ENCODE results near the gene TMC5.
A peak's percentile ranks its signal among the peaks of the same experiment; 100 is the strongest.
"Not testable (repeated sequence)": the region's sequence is repeated elsewhere in the genome, so short reads cannot be mapped to it uniquely, and the experiment has no call there.

Gene TMC5, protein sequence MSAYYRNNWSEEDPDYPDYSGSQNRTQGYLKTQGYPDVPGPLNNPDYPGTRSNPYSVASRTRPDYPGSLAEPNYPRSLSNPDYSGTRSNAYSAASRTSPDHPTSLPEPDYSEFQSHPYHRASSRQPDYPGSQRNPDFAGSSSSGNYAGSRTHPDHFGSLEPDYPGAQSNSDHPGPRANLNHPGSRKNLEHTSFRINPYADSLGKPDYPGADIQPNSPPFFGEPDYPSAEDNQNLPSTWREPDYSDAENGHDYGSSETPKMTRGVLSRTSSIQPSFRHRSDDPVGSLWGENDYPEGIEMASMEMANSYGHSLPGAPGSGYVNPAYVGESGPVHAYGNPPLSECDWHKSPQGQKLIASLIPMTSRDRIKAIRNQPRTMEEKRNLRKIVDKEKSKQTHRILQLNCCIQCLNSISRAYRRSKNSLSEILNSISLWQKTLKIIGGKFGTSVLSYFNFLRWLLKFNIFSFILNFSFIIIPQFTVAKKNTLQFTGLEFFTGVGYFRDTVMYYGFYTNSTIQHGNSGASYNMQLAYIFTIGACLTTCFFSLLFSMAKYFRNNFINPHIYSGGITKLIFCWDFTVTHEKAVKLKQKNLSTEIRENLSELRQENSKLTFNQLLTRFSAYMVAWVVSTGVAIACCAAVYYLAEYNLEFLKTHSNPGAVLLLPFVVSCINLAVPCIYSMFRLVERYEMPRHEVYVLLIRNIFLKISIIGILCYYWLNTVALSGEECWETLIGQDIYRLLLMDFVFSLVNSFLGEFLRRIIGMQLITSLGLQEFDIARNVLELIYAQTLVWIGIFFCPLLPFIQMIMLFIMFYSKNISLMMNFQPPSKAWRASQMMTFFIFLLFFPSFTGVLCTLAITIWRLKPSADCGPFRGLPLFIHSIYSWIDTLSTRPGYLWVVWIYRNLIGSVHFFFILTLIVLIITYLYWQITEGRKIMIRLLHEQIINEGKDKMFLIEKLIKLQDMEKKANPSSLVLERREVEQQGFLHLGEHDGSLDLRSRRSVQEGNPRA

DNA sequence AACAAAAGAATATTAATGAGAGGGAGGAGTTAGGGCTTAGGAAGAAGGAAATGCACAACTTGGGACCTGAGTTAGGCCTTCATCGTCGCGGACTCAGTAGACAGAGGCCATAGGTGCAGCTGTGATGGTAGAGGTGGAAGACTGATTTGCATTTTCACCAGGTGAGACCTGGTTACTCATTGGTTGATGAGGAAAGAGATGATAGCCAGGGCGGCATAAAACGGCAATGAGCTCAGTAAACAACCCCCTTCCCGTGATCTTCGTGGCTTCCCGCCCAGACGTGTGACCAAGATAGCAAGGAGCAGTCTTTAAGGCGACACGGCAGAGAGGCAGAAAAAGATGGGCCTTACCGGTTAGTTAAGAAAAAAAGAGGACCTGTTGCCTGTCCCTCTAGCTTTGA lies at the start of gene TMC5:
TSS of gene TMC5 (plus strand) at position 244 of the 400 bp plus-strand sequence. CDS start 22,156 bp downstream, outside the sequence.
- DNase-seq (ENCODE audit: low spot score), result no peak

DNA sequence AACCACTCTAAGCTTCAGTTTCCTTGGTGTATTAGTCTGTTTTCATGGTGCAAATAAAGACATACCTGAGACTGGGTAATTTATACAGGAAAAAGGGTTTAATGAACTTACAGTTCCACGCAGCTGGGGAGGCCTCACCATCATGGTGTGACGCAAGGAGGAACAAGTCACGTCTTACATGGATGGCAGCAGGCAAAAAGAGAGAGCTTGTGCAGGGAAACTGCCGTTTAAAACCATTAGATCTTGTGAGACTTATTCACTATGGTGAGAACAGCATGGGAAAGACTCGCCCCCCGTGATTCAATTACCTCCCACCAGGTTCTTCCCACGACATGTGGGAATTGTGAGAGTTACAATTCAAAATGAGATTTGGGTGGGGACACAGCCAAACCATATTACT lies 45.1 kb upstream of the TMC5 start:
- DNase-seq (ENCODE audit: low spot score), result not testable (repeated sequence)

DNA sequence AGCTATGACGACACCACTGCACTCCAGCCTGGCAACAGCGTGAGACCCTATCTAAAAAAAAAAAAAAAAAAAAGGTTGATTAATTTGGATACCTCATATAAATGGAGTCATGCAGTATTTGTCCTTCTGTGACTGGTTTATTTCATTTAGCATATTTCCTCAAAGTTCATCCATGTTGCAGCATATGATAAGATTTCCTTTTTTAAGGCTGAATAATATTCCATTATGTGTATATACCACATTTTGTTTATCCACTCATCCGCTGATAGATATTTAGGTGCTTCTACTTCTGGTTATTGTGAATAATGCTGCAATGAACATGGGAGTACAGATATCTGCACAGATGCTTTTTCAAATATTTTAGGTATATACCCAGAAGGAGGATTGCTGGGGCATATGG lies 43.3 kb upstream of the TMC5 start:
- DNase-seq (ENCODE audit: low spot score), result no peak

DNA sequence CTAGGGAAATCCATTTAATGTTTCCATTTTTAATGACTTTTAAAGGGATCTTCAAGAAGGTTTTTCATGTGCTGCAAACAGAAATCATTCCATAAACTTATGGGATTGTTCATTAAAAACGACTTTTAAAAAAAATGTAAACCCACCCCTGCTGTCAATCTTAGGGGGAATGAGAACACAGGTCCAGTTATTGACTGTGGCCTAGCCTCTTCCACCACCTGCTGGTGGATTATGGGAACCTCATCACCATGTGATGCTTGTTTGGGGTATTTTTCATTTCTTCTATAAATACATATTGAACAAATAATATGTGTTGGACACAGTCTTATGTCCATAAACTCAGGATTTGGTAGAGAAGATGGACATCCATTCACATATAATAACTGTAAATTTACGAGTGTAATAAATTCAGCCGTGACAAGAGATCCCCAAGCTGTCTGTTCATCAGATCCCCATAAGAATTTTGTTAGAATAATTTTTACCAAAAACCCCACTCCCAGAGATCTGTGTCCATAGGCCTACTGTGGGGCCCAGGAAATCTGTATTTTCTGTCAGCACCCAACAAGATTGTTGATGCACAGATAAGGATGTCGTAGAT lies 42.0 kb upstream of the TMC5 start:
- peak; percentile 78 for DNase-seq (ENCODE audit: low spot score)

DNA sequence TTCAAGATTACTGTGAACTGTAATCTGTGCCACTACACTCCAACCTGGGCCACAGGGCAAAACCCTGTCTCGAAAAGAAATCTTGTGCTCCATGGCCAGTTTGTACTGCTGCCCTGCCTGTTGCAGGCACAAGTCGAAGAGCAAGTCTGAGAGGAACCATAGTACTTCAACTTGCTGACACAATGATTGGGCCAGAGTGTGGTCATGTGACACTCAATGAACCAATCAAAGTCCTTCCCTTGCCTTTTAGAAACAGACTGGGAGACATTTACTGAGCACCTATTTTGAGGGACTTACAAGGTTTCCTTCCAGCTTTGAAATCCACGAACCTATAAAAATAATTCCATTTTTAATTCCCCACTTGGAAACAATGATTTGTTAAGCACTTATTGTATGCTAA lies 39.8 kb upstream of the TMC5 start:
- DNase-seq (ENCODE audit: low spot score), result peak; percentile 28

DNA sequence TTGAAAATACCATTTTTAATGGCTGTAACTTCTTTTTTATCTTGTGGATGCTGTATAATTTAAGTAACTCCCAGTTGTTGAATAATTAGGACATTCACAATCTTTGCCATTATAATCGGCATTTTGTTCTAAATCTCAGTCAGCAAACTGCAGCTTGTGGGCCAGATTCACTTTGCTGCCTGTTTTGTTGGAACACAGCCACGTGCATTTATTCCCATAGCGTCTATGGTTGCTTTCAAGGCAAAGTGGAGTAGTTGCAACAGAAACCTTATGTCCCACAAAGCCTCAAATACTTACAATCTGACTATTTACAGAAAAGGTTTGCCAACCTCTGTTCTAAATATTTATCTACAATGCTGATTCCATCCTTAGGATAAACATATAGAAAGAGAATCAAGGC lies 39.2 kb upstream of the TMC5 start:
- no peak for DNase-seq (ENCODE audit: low spot score)

DNA sequence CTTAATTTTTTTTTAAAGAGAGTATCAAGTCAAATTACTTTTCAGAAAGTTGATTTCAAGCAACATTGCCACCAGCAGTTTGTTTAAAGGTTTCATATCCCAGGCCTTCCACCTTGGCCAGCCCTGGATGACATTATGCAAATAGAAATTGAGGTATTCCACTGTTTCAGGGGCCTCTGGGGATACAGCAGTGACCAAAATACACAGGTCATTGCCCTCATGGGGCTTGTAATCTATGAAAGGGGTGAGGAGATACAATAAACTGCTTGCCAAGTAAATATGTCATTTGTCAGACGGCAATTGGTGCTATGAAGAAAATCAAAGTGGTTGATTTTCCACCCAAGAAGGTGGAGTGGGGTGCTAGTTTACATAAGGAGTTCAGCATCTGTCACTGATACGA lies 37.8 kb upstream of the TMC5 start:
- DNase-seq (ENCODE audit: low spot score), result peak; percentile 16

DNA sequence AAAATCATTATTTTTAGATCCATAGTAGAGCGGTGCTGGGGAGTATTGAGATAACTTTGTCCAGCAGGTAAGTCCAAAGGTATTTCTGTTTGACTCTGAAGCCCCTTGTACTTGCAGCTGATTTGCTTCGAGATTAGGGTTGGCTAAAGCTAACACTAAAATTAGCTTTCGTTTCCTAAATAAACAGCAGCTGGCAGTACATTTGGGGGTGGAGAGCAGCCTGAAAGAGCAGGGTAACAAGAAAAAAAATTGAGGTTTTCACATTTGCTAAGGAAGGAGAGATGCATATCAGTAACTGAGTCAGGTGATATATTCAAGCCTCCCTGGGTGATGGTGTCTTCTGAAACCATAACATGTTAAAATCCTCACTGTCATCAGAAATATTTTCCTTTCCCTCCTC lies 37.4 kb upstream of the TMC5 start:
- DNase-seq (ENCODE audit: low spot score), result peak; percentile 34

DNA sequence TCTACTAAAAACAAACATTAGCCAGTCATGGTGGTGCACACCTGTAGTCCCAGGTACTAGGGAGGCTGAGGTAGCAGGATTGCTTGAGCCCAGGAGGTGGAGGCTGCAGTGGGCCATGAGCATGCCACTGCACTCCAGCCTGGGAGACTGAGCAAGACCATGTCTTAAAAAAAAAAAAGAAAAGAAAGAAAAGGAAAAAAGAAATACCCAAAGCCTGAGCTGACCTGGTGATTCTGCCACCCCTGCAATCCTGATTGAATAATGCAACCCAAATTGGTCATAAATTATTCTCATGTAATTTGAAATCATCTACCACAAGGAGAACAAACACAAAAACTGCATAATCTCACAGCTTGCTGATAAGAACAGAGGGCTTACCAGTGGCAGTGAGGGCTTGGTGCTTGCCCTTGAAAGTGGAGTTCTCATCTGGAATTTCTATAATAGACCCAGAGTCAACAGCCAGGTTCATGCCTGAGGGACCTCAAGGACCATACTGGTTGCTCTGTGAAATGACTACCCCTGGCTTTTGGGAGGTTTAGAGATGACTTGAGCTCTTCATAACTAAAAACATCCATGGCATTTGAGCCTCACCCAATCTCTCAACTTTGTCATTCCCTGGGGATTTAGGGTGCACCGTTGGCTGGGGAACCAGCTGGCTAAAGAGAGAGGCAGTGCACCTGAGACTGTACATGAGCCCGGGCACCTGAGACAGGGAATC lies 35.4 kb upstream of the TMC5 start:
- DNase-seq (ENCODE audit: low spot score), result no peak

DNA sequence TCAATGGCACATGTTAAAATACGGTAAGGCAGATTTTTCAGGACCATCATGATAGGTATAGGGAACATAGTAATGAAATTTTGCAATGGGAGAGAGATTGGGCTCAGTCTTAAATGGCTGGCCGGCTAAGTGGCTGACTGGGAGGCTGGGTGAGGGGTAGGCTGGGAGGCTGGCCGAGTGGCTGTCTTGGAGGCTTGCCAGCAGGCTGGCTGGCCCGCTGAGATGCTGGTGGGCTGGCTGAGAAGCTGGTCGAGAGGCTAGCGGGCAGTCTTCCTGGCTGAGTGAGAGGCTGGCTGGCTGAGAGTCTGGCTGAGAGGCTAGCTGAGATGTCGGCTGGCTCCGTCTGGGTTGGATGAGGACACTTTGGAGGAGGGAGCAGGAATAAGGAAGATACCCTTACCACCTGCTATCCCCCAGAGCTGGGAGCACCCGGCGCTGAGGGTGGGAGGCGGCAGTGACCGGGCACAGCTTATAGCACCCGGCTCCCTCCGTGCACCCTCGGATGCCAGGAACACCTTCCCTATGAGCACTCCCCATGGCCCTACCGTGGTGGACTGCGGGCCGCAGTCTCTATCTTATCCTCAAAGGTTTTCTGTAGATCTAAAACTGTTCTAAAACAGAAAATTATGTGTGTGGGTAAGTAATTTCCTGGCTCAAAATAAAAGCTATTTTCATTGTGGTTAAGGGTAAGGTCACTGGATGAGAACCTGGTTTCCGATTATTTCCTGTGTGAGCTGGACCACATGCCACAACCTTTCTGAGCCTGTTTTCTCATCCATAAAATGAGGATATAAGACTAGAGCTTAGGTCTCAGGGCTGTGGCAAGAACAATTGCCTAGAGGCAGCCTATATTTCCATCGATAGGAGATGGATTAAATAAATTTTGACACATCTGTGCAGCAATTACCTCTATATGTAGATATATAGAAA lies 34.5 kb upstream of the TMC5 start:
- DNase-seq (ENCODE audit: low spot score), result no peak

DNA sequence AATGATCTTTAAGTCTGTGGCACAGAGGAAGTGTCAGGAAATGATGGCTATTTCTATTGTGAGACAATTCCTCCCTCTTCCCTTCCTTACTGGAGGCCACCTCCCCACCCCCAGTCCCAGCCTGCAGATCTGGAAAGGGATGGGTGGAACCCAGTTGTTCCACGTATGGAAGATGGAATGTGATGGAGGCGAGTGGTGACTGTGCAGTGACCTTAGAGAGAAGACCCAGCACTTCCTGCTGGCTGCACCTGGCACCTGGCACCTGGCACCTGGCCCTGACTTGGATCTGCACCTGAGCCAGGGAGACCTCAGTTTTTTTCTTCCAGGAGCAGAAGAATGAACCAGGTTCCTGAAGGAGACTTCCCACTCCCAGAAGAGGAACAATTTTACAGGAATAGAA lies 33.0 kb upstream of the TMC5 start:
- no peak for DNase-seq (ENCODE audit: low spot score)

DNA sequence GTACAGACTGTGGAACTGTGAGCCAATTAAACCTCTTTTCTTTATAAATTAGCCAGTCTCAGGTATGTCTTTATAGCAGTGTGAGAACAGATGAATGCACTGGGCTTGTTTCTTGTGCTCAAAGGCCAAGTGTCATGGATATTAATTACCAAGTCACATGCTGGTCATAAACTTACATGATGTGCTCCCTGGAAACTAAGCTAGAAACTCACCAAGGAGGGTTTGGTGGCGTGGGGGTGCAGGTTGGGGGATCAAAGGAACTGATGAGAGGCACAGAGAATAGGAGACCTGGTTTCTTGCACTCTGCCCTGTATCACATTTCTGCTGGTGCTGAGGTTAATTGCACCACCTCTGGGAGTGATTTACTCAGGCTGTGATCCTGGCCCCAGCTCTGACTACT lies 31.2 kb upstream of the TMC5 start:
- DNase-seq (ENCODE audit: low spot score), result no peak

DNA sequence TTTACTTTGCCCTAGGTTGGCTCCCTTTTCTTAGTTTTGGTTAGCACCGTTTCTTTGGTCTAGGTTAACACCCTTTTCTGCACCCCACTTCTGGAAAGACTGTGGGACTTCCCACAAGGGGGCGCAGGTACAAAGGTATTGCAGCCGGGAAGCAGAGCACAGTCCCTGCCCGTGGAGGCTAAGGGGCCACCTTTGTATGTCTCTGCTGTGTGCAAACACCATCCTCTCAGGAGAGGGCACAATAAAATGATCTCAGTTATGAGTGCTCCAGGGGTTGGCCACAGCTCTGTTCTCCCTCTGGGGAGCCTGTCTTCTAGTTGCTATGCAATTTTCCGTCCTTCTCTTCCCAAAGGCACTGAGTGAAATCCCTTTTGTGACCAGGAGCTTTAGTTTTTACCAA lies 28.4 kb upstream of the TMC5 start:
- peak; percentile 47 for DNase-seq (ENCODE audit: low spot score)

DNA sequence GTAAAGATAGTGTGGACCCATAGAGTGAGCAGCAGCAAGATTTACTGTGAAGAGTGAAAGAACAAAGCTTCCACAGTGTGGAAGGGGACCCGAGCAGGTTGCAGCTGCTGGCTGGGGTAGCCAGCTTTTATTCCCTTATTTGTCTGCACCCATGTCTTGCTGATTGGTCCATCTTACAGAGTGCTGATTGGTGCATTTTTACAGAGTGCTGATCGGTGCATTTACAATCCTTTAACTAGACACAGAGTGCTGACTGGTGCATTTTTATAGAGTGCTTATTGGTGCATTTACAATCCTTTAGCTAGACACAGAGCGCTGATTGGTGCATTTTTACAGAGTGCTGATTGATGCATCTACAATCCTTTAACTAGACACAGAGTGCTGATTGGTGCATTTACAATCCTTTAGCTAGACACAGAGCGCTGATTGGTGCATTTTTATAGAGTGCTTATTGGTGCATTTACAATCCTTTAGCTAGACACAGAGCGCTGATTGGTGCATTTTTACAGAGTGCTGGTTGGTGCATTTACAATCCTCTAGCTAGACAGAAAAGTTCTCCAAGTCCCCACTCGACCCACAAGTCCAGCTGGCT lies 26.4 kb upstream of the TMC5 start:
- DNase-seq (ENCODE audit: low spot score), result not testable (repeated sequence)

DNA sequence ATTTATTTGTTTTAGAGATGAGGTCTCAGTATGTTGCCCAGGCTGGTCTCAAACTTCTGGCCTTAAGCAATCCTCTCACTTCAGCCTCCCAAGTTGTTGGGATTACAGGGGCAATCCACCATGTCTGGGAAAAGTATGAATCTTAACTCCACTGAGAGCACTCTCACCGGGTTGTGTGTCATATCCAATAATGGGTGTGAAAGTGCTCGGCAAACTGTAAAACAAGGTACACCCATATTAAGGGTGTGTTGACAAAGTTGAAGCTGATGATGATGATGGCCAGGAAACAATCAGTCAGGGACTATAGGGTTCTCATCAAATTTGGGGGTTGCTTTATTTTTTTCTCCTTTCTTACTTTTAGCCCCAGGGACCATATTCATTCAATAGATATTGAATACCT lies 25.3 kb upstream of the TMC5 start:
- DNase-seq (ENCODE audit: low spot score), result no peak

DNA sequence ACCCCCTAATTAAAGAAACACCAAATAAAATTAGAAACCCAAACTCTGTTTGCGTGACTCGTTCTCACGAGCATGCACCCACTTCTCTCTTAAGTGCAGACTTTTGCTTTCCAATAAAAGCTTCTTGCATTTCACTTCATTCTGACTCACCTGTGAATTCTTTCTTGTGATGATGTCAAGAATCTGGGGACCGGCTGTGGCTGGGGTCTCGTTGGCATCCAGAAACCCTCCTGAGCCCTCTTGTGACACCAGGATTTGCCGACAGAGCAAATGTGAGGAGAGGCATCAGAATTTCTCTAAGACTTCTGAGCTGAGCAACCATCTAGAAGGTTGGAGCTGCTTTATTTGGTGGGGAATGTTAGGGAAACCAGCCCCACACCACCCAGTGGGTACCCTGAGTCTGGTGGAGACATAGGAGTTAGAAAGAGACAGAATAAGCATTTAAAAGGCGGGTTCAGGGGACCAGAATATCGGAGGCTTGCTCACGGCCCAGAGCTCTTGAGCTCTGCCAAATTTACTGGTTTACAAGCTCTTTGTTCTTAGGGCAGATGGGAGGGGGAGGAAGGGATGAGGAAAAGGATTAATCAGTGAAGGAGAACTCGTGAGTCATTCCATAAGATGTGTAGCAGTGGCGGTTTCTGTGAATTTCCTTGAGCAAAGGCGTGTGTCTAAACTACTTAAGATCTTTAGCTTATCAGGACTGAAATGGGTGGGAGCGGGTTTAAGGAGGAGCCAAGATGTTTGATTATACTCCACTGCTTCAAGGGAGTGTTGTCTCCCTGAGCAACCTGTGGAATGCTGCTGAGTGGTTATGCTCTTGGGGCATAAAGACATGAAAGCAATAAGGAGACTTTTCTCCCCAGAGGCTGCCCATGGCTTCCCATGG lies 24.2 kb upstream of the TMC5 start:
- no peak for DNase-seq (ENCODE audit: low spot score)

DNA sequence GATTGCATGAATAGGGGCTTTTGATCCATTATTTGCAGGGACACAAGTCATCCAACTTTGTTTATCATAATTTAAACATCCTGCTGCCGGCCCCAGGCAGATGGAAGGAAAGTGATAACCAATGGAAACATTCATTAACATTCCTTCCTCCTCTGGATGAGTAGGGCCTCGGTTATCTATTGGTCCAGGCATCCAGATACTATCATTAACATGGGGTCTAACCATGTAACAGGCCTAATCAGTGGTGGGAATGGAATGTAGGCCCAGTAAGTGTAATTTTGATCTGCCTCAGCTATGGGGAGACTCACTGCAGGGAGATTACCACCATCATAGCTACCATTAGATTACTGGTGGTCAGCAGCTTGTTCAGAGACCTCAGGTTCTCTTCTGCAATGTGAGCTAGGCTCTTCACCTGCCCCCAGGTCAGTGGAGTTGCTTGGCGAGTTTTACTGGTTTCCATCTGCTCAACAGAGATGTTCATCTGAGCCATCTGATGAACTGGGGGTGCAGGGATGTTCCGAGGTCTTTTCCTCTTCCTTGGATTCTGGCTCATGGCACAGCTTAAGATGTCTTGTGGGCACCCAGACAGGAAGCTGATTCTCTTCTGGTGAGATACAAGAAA lies 21.9 kb upstream of the TMC5 start:
- not testable (repeated sequence) for DNase-seq (ENCODE audit: low spot score)

DNA sequence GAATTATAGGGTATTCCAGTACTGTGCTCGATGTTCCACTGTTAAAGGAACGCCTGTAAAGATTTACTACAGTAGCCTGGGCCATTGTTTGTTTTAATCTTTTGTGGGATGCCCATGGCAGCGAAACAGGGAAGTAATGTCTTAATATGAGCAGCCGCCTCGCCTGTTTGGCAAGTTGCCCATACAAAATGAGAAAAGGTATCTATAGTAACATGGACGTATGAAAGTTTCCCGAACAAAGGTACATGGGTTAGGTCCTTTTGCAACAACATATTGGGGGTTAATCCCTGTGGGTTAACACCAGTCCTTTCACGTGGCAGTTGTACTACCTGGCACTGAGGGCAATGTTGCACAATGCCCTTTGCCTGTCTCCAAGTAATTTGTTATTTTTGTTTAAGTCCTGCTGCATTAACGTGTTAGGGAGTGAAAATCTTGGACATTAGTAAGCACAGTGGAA lies 21.1 kb upstream of the TMC5 start:
- DNase-seq (ENCODE audit: low spot score), result no peak

DNA sequence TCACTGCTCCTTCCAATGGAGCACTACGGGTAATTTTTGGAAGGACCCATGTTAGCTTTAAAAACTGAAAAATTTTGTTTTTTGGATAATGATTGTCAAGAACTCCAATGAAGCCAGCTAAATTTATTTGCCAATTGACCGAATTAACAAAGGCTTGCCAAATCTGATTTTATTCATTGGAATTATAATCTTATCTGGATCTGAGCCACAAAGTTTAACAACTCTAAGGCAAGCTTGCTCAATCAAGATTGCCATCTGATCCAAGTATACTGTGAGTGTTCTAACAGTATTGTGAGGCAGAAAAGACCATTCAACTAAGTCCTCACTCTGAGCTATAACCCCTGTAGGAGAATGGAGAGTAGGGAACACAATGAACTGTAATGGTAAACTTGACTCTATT lies 20.3 kb upstream of the TMC5 start:
- DNase-seq (ENCODE audit: low spot score), result not testable (repeated sequence)

Measured in NAMALWA (cell line).